Activated naive CD4-positive, alpha-beta T cell treated with anti-CD3 and anti-CD28 coated beads, Interleukin-2, amount 10 ng/mL, durations not matched to agents 7 days and 5 days (primary cell): ENCODE data around the gene OR4C5.
"Not testable (repeated sequence)": the region's sequence is repeated elsewhere in the genome, so short reads cannot be mapped to it uniquely, and the experiment has no call there.

Experiments used
- CTCF ChIA-PET: fragments of 350-600 bp; sonication (Branson Sonifier 250); formaldehyde crosslinking; loops from one replicate; lab custom pipeline; 2021; ENCODE audit warnings: antibody characterized with exemption; lab: Charles Lee
- DNase-seq: peaks from one replicate; pipeline ENCODE4 v3.0.0-alpha.2; 2020
- H3K27ac Mint-ChIP-seq: one replicate; pipeline ENCODE4 v1.8.0; 2021; ENCODE audit warnings: mild to moderate bottlenecking, moderate library complexity, mixed read lengths
- H3K27me3 Mint-ChIP-seq: one replicate; pipeline ENCODE4 v1.8.0; 2021; ENCODE audit warnings: mild to moderate bottlenecking, mixed read lengths
- H3K36me3 Mint-ChIP-seq: one replicate; pipeline ENCODE4 v1.8.0; 2021; ENCODE audit warnings: mixed read lengths
- H3K4me1 Mint-ChIP-seq: one replicate; pipeline ENCODE4 v1.8.0; 2021; ENCODE audit warnings: mixed read lengths
- H3K4me3 Mint-ChIP-seq: one replicate; pipeline ENCODE4 v1.8.0; 2021; ENCODE audit warnings: mild to moderate bottlenecking, moderate library complexity, mixed read lengths
- H3K9me3 Mint-ChIP-seq: one replicate; pipeline ENCODE4 v1.8.0; 2021; ENCODE audit warnings: mixed read lengths

Gene OR4C5

GRCh38 chr11:48366365-48366764 lies at the start of gene OR4C5:
OR4C5 (minus strand) TSS chr11:48366465; CDS start chr11:48366465, 0 bp downstream.
- no peak for DNase-seq
- Mint-ChIP-seq H3K4me1 (no peaks in the 10 kb centered on the region), H3K36me3 (no peaks in the 10 kb centered on the region), H3K9me3 (no peaks in the 10 kb centered on the region), H3K27ac (no peak within 1 kb of the TSS), H3K4me3 (no peak within 1 kb of the TSS), H3K27me3 (no peaks in the 10 kb centered on the region)
- CTCF ChIA-PET = no interaction called here

DNA sequence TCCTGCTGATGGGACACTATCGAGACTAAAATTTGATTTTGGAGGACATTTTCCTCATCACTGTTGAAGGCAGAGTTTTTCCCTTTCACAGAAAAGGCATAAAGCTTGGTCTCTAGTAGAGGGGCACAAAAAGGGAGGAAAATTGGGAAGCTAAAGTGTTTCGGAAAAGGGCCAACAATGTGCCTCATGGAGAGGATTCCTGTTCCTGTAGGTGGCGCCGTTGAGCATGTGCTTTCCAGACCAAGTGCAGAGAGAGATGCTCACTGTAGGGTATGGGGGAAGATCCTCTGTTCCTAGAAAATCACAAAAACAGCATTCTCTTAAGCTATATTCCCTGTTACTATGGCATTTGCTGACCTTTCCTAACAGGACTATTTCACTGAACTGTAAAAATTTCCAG lies 18.4 kb upstream of the OR4C5 start:
- no peaks in the 10 kb centered on the region for H3K4me1 Mint-ChIP-seq
- no peak for DNase-seq
- no peak overlapping the region for H3K4me3 Mint-ChIP-seq
- CTCF ChIA-PET = no interaction called here
- H3K9me3 Mint-ChIP-seq = peaks cover 15% of the 10 kb centered on the region
- H3K27ac Mint-ChIP-seq = no peak overlapping the region
- no peaks in the 10 kb centered on the region for H3K27me3 Mint-ChIP-seq
- H3K36me3 Mint-ChIP-seq = no peaks in the 10 kb centered on the region

- CTCF ChIA-PET, H3K4me3 Mint-ChIP-seq, H3K4me1 Mint-ChIP-seq, H3K27me3 Mint-ChIP-seq, H3K36me3 Mint-ChIP-seq, H3K27ac Mint-ChIP-seq, DNase-seq: not testable (repeated sequence)
- peaks cover 15% of the 10 kb centered on the region for H3K9me3 Mint-ChIP-seq
Measured at GRCh38 chr11:48384151-48384550, 17.9 kb upstream of the OR4C5 start.

DNA sequence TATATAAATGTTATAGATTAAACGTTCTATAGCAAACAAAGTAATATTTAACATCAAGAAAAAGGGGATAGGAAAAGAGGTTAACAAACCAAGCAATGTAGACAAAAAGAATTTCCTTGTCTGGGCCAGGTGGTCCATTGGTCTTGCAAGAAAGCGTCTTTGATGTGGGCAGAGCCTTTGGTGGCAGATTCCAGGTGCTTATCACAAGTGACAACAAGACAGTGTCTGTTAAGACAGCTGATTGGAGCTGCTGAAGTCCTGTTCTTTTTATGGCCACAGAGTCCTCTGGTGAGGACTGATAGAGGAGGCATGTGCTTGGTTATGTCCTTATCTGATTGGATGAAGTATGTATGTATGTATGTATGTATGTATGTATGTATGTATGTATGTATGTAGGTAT lies 5.0 kb downstream of the OR4C5 start:
- CTCF ChIA-PET, H3K4me3 Mint-ChIP-seq, H3K27ac Mint-ChIP-seq, H3K4me1 Mint-ChIP-seq, DNase-seq, H3K9me3 Mint-ChIP-seq, H3K27me3 Mint-ChIP-seq, H3K36me3 Mint-ChIP-seq: not testable (repeated sequence)

DNA sequence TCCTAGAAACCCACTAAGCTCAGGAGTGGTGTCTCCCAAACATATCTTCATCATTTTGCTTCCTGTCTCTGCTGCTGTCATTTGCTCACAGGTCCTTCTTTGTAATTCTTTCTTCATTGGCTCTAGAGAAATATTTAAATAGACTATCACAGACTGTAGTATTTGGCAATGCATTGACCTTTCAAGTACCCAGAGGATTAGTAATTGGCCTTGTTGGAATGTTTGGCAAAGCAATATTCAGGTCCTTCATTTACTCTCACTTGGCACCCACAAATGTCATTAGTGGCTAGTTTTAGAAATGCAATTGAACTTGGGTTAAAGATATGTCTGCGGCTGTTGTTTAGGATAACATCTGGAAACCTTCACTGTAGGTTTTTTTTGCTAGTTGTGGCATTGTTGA lies 11.6 kb downstream of the OR4C5 start:
- Mint-ChIP-seq H3K4me3 (no peak overlapping the region), H3K4me1 (no peaks in the 10 kb centered on the region), H3K9me3 (no peaks in the 10 kb centered on the region), H3K36me3 (no peaks in the 10 kb centered on the region), H3K27ac (no peak overlapping the region), H3K27me3 (no peaks in the 10 kb centered on the region)
- no peak for DNase-seq
- CTCF ChIA-PET = no interaction called here

GRCh38 chr11:48354013-48354412 lies 12.3 kb downstream of the OR4C5 start:
- no peaks in the 10 kb centered on the region for H3K27me3 Mint-ChIP-seq
- H3K4me3 Mint-ChIP-seq = no peak overlapping the region
- H3K36me3 Mint-ChIP-seq = no peaks in the 10 kb centered on the region
- H3K4me1 Mint-ChIP-seq = no peaks in the 10 kb centered on the region
- H3K27ac Mint-ChIP-seq = no peak overlapping the region
- no peaks in the 10 kb centered on the region for H3K9me3 Mint-ChIP-seq
- no peak for DNase-seq
- CTCF ChIA-PET = no interaction called here

DNA sequence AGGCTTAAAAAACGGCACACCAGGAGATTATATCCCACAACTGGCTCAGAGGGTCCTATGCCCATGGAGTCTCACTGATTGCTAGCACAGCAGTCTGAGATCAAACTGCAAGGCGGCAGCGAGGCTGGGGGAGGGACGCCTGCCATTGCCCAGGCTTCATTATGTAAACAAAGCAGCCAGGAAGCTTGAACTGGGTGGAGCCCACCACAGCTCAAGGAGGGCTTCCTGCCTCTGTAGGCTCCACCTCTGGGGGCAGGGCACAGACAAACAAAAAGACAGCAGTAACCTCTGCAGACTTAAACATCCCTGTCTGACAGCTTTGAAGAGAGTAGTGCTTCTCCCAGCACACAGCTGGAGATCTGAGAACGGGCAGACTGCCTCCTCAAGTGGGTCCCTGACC lies 20.0 kb downstream of the OR4C5 start:
- peak overlapping the region; percentile 83 for H3K27ac Mint-ChIP-seq
- H3K4me3 Mint-ChIP-seq, H3K27me3 Mint-ChIP-seq, CTCF ChIA-PET: not testable (repeated sequence)
- peaks cover 27% of the 10 kb centered on the region for H3K4me1 Mint-ChIP-seq
- H3K9me3 Mint-ChIP-seq = peaks cover 34% of the 10 kb centered on the region
- DNase-seq = peak; percentile 43
- peaks cover 21% of the 10 kb centered on the region for H3K36me3 Mint-ChIP-seq

DNA sequence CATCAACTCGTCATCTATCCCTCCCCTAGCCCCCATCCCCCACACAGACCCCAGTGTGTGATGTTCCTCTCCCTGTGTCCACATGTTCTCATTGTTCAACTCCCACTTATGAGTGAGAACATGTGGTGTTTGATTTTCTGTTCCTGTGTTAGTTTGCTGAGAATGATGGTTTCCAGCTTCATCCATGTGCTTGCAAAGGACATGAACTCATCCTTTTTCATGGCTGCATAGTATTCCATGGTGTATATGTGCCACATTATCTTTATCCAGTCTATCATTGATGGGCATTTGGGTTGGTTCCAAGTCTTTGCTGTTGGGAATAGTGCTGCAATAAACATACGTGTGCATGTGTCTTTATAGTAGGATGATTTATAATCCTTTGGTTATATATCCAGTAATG lies 23.8 kb downstream of the OR4C5 start:
- H3K4me3 Mint-ChIP-seq, H3K27me3 Mint-ChIP-seq, H3K27ac Mint-ChIP-seq, CTCF ChIA-PET, DNase-seq: not testable (repeated sequence)
- peaks cover 33% of the 10 kb centered on the region for H3K4me1 Mint-ChIP-seq
- H3K9me3 Mint-ChIP-seq = peaks cover 26% of the 10 kb centered on the region
- H3K36me3 Mint-ChIP-seq = peaks cover 18% of the 10 kb centered on the region

- Mint-ChIP-seq H3K27ac (no peak overlapping the region), H3K4me3 (no peak overlapping the region), H3K4me1 (peaks cover 24% of the 10 kb centered on the region), H3K9me3 (peaks cover 20% of the 10 kb centered on the region), H3K27me3 (no peaks in the 10 kb centered on the region), H3K36me3 (peaks cover 11% of the 10 kb centered on the region)
- DNase-seq = peak; percentile 41
- CTCF ChIA-PET = no interaction called here
Measured at GRCh38 chr11:48341466-48341865, 24.8 kb downstream of the OR4C5 start.

- DNase-seq, H3K4me3 Mint-ChIP-seq, H3K9me3 Mint-ChIP-seq, H3K27me3 Mint-ChIP-seq, H3K4me1 Mint-ChIP-seq, H3K27ac Mint-ChIP-seq, CTCF ChIA-PET, H3K36me3 Mint-ChIP-seq: not testable (repeated sequence)
Measured at GRCh38 chr11:48324620-48325019, 41.6 kb downstream of the OR4C5 start, which contains the start of gene OR4C3. OR4C3 (plus strand) TSS chr11:48324920; CDS start chr11:48325022, 102 bp downstream.

DNA sequence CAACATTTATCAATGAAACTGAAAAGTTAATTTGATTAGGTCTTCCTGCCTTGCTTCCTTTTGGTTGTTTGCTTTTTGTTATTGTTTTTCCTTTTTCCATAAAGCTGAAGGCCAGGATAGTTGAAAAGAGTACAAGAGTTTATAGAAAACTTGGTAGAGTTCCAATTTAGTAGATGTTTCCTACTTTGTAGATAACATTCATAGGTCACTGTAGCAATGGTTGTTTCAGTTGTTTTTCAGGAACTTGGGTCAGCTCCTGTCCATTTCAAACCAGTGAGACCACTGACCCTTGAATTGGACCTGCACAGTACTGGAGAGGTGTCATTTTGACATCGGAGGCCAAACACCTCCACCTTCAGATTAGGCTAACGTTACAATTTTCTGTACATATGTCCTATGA lies 46.5 kb downstream of the OR4C5 start:
- CTCF ChIA-PET, H3K4me3 Mint-ChIP-seq, H3K36me3 Mint-ChIP-seq, H3K9me3 Mint-ChIP-seq, DNase-seq, H3K27ac Mint-ChIP-seq, H3K4me1 Mint-ChIP-seq, H3K27me3 Mint-ChIP-seq: not testable (repeated sequence)
